Measurements from ENCODE around the gene METTL4. TPM values are rescaled to one million over a fixed set of nuclear protein-coding genes. Genes with fewer than 3 reads are reported as not detected.

METTL4 gene
- total RNA-seq, 1 donor = 10.5 TPM

DNA sequence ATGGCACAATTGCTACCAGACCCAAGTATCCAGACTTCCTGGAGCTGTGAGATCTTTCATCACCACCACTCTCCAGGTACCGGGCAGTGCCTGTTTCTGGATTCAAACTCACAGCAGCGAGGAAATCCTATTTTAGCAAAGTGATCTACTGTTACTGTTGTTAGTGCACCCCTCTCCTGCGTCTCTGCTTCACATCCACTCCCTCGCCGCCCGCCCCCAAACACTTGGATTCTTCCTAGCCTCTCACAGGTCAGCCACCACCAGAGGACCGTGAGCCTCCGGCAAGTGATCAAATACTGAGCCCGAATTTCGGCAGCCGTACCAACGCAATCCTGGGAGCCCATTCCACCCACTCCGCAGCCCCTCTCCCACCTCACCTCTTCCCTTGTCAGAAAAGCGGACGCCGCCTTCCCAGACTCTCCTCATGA lies 519 bp downstream of the METTL4 start:
- peaks cover 71% of the 10 kb centered on the region for H3K79me2 ChIP-seq (ENCODE audit: insufficient read depth, low read length)
- peak; percentile 74 for DNase-seq (ENCODE audit: insufficient read length, low spot score, missing footprints)
- H3K36me3 ChIP-seq (ENCODE audit: insufficient read depth, low read length) = peaks cover 12% of the 10 kb centered on the region
- H3K27ac ChIP-seq (ENCODE audit: low read depth, low read length) = peak overlapping the region; percentile 99
- peak overlapping the region; percentile 84 for H3K4me2 ChIP-seq (ENCODE audit: insufficient read depth, low read length)
- TF ChIP-seq, protein P1, sequence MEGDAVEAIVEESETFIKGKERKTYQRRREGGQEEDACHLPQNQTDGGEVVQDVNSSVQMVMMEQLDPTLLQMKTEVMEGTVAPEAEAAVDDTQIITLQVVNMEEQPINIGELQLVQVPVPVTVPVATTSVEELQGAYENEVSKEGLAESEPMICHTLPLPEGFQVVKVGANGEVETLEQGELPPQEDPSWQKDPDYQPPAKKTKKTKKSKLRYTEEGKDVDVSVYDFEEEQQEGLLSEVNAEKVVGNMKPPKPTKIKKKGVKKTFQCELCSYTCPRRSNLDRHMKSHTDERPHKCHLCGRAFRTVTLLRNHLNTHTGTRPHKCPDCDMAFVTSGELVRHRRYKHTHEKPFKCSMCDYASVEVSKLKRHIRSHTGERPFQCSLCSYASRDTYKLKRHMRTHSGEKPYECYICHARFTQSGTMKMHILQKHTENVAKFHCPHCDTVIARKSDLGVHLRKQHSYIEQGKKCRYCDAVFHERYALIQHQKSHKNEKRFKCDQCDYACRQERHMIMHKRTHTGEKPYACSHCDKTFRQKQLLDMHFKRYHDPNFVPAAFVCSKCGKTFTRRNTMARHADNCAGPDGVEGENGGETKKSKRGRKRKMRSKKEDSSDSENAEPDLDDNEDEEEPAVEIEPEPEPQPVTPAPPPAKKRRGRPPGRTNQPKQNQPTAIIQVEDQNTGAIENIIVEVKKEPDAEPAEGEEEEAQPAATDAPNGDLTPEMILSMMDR (IDR thresholded peaks at IDR 0.05; ENCODE audit: extremely low read depth, low read depth, low read length) = peak; percentile 10
- H2AFZ ChIP-seq (ENCODE audit: low read length) = peak overlapping the region; percentile 98
- H3K4me3 ChIP-seq (ENCODE audit: insufficient read depth, low read length) = peak overlapping the region; percentile 93
- H3K27me3 ChIP-seq (ENCODE audit: insufficient read depth, low read length) = no peaks in the 10 kb centered on the region
- H3K9me3 ChIP-seq (ENCODE audit: low read depth, low read length) = no peaks in the 10 kb centered on the region
- peaks cover 28% of the 10 kb centered on the region for H3K4me1 ChIP-seq (ENCODE audit: insufficient read depth, low read length)
- H4K20me1 ChIP-seq (ENCODE audit: insufficient read depth, low read length) = no peaks in the 10 kb centered on the region

GRCh38 chr18:2569338-2570207 lies 1.7 kb downstream of the METTL4 start:
- Histone ChIP-seq H4K20me1 (ENCODE audit: insufficient read depth, low read length) (no peaks in the 10 kb centered on the region), H3K9me3 (ENCODE audit: low read depth, low read length) (no peaks in the 10 kb centered on the region), H3K36me3 (ENCODE audit: insufficient read depth, low read length) (peaks cover 5% of the 10 kb centered on the region), H3K4me2 (ENCODE audit: insufficient read depth, low read length) (peak overlapping the region; percentile 84), H3K4me1 (ENCODE audit: insufficient read depth, low read length) (peaks cover 28% of the 10 kb centered on the region), H3K27ac (ENCODE audit: low read depth, low read length) (no peak overlapping the region), H2AFZ (ENCODE audit: low read length) (peak overlapping the region; percentile 98), H3K4me3 (ENCODE audit: insufficient read depth, low read length) (peak overlapping the region; percentile 93), H3K27me3 (ENCODE audit: insufficient read depth, low read length) (no peaks in the 10 kb centered on the region), H3K79me2 (ENCODE audit: insufficient read depth, low read length) (peaks cover 61% of the 10 kb centered on the region)
- TF ChIP-seq, protein P1 (IDR thresholded peaks at IDR 0.05; ENCODE audit: extremely low read depth, low read depth, low read length) = no peak
- no peak for DNase-seq (ENCODE audit: insufficient read length, low spot score, missing footprints)

DNA sequence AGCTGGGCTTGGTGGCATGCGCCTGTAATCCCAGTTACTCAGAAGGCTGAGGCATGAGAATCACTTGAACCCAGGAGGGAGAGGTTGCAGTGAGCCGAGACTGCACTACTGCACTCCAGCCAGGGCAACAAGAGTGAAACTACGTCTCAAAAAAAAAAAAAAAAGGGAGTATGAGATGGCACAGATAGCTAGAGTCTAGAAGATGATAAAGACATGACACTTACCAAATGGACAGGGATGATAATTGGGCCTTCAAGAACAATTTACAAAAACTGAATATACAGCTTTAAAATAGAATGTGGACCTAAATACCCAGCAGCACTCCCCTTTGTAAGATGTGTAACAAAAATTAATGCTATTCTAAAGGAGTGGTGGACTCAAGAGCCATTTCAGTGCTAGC lies 2.7 kb downstream of the METTL4 start:
- Histone ChIP-seq H3K9me3 (ENCODE audit: low read depth, low read length) (no peaks in the 10 kb centered on the region), H3K4me2 (ENCODE audit: insufficient read depth, low read length) (no peak overlapping the region), H3K27me3 (ENCODE audit: insufficient read depth, low read length) (no peaks in the 10 kb centered on the region), H3K36me3 (ENCODE audit: insufficient read depth, low read length) (peaks cover 5% of the 10 kb centered on the region), H2AFZ (ENCODE audit: low read length) (no peak overlapping the region), H4K20me1 (ENCODE audit: insufficient read depth, low read length) (no peaks in the 10 kb centered on the region), H3K27ac (ENCODE audit: low read depth, low read length) (no peak overlapping the region), H3K4me3 (ENCODE audit: insufficient read depth, low read length) (no peak overlapping the region), H3K79me2 (ENCODE audit: insufficient read depth, low read length) (peaks cover 52% of the 10 kb centered on the region), H3K4me1 (ENCODE audit: insufficient read depth, low read length) (peaks cover 24% of the 10 kb centered on the region)
- TF ChIP-seq, protein P1 (IDR thresholded peaks at IDR 0.05; ENCODE audit: extremely low read depth, low read depth, low read length) = no peak
- no peak for DNase-seq (ENCODE audit: insufficient read length, low spot score, missing footprints)

- Histone ChIP-seq H4K20me1 (ENCODE audit: insufficient read depth, low read length) (no peaks in the 10 kb centered on the region), H3K9me3 (ENCODE audit: low read depth, low read length) (no peaks in the 10 kb centered on the region), H3K36me3 (ENCODE audit: insufficient read depth, low read length) (peaks cover 5% of the 10 kb centered on the region), H2AFZ (ENCODE audit: low read length) (no peak overlapping the region), H3K4me2 (ENCODE audit: insufficient read depth, low read length) (no peak overlapping the region), H3K27ac (ENCODE audit: low read depth, low read length) (no peak overlapping the region), H3K79me2 (ENCODE audit: insufficient read depth, low read length) (peaks cover 47% of the 10 kb centered on the region), H3K4me1 (ENCODE audit: insufficient read depth, low read length) (peaks cover 19% of the 10 kb centered on the region), H3K27me3 (ENCODE audit: insufficient read depth, low read length) (no peaks in the 10 kb centered on the region), H3K4me3 (ENCODE audit: insufficient read depth, low read length) (no peak overlapping the region)
- TF ChIP-seq, protein P1 (IDR thresholded peaks at IDR 0.05; ENCODE audit: extremely low read depth, low read depth, low read length) = no peak
- DNase-seq (ENCODE audit: insufficient read length, low spot score, missing footprints) = no peak
Measured at GRCh38 chr18:2568129-2568528, 3.2 kb downstream of the METTL4 start.

Data from osteoblast (primary cell).